GM18907 (cell line): ENCODE results near the gene NKAIN2.
A peak's percentile ranks its signal among the peaks of the same experiment; 100 is the strongest.

Experiments used
- ATAC-seq: cut with Tn5 transposase; IDR thresholded peaks from one replicate; pipeline ENCODE4 v1.9.1; 2021; ENCODE audit warnings: mild to moderate bottlenecking, moderate library complexity; ENCODE audit not compliant: unreplicated experiment

The NKAIN2 gene

DNA sequence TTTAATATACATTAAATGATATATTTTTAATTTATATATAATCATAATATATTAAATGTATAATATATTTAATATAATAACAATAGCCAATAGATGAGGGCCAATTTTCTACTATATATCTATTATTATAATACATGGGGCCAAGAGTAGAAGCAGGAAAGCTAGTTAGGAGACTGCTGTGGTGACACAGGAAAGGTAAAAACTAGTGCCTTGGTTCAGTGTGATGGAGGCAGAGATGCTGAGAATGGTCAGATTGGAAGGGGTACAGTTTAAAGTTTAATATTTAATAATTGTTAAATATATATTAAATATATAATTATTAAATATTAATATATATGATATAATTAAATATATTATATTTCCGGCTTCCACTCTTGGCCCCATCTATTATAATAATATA lies 1055.7 kb downstream of the NKAIN2 start:
- ATAC-seq, result no peak

GRCh38 chr6:124866040-124866439 lies 1062.4 kb downstream of the NKAIN2 start:
- no peak for ATAC-seq

- no peak for ATAC-seq
Measured at GRCh38 chr6:124867121-124867520, 1063.5 kb downstream of the NKAIN2 start.

DNA sequence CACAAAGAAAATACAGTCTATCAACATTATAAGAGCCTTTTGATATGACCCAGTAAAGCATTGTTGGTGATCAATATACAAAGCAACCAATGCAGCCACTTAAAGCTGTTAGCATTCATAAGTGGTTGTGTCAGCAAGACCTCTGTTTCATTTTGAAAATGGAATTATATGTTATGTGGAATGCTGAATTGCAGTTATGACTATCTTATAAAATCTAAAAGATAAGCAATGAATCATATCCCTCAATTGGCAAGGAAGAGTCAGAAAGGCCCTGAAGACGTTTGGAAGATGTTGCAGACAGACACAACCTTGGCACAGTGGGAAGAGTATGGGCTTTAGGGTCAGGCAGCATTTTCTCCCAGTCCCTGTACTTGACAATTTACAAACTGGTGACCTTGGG lies 1064.8 kb downstream of the NKAIN2 start:
- ATAC-seq, result no peak

DNA sequence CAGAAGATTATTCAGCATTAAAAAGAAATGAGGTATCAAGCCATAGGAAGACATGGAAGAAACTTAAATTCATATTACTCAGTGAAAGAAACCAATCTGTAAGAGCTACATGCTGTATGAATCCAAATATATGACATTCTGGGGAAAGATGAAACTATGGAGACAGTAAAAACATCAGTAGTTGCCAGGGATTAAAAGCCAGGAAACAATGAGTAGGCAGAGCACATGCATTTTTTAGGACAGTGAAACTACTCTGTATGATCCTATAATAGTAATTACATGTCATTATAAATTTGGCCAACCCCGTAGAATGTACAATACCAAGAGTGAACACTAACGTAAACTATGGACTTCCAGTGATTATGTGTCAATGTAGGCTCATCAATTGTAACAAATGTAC lies 1065.8 kb downstream of the NKAIN2 start:
- ATAC-seq, result no peak

- ATAC-seq, result no peak
Measured at GRCh38 chr6:124870611-124871459, 1067.2 kb downstream of the NKAIN2 start.

DNA sequence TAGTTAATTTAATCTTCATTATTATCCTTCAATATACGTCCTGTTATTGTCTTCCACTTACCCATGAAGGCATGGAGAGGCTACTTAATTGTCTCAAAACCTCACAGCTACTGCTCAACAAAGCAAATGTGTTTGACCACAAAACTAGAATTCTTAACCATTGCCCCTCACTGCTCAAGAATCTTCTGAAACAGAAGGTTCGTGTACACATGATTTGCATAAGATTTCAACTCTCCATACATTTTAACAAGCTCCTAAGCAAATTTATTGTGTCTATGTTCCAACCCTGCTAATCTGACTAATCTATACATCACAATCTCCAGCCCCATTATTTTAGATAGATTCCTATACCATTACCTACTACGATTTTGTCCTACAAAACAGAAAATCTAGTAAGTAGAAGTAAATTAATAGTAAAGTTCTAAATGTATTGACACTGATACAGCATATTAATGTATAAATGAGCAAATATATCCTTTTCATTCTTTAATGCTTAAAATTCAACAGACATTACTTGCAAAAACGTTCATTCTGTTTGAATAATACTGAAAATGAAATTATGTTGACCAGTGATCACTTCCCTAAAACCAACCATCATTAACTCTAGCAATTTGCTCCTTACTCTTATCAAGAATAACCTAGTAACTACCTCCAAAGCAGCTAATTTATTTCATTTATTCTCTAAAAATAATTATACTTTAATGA lies 1068.8 kb downstream of the NKAIN2 start:
- peak; percentile 91 for ATAC-seq

- peak; percentile 35 for ATAC-seq
Measured at GRCh38 chr6:124873066-124873410, 1069.4 kb downstream of the NKAIN2 start.
